K562 (cell line): ENCODE data around the gene FAM81B. TPM values are rescaled to one million over a fixed set of nuclear protein-coding genes. Genes with fewer than 3 reads are reported as not detected.

Experiments used
- ATAC-seq: fragments of 200-7000 bp; cut with Tn5 transposase; 3 replicates; pipeline ENCODE4 v1.9.1; 2020; ENCODE audit warnings: moderate library complexity
- BruUV-seq: library from RNA; stranded (reverse); fragments of 400-500 nt; replicated peaks from 2 replicates; lab custom pipeline; 2021; lab: Mats Ljungman, UMichigan
- CTCF ChIA-PET: fragments of 300-600 bp; formaldehyde crosslinking; extraction: SDS; loops from one replicate; lab custom pipeline; 2021; ENCODE audit warnings: low intra/inter-chr PET ratio; lab: Yijun Ruan, JAX
- POLR2A ChIA-PET: fragments of 300-600, 350-650 bp; sonication (Branson Sonifier 250); formaldehyde crosslinking; extraction: SDS; loops from one replicate; lab custom pipeline; 2021; ENCODE audit warnings: antibody characterized with exemption, inconsistent platforms; lab: Yijun Ruan, JAX
- DNase-seq, 4 experiments: peaks; one replicate each; pipeline versions ENCODE4 v3.0.0 to v3.0.0-alpha.2; 2011 to 2018; ENCODE audit warnings: low spot score in 3 of 4, mixed read lengths in 3 of 4; ENCODE audit errors: extremely low read depth in 1 of 4
- FAIRE-seq: peaks from 2 replicates; lab custom pipeline; 2011; peaks lifted over from hg19 to GRCh38; lab: Jason Lieb, UNC
- H2AFZ ChIP-seq: 2 replicates; pipeline ENCODE4 v1.6.0; 2011; ENCODE audit warnings: low read depth, low read length, control low read depth, inconsistent platforms
- H3K27ac ChIP-seq: fragments of 200-600 bp; 3 replicates; pipeline ENCODE4 v1.8.0; 2011; ENCODE audit warnings: low read depth, mild to moderate bottlenecking, control low read depth, inconsistent platforms, low read length, moderate library complexity, mixed read lengths; ENCODE audit errors: extremely low read depth
- H3K27me3 ChIP-seq, 2 experiments: fragments of 300-600 bp in 1 of 2; 2 replicates in 1 of 2; 3 replicates in 1 of 2; pipeline versions ENCODE4 v1.6.0 to v1.8.0; 2011; ENCODE audit warnings: inconsistent platforms in 2 of 2, low read length in 2 of 2, mild to moderate bottlenecking in 1 of 2, mixed read lengths in 1 of 2, moderate library complexity in 1 of 2; ENCODE audit not compliant: control insufficient read depth in 2 of 2, insufficient read depth in 2 of 2
- H3K36me3 ChIP-seq: fragments of 300-600 bp; 3 replicates; pipeline ENCODE4 v1.8.0; 2011; ENCODE audit warnings: mild to moderate bottlenecking, low read length, inconsistent platforms; ENCODE audit not compliant: control insufficient read depth, insufficient read depth
- H3K4me1 ChIP-seq, 2 experiments: fragments of 200-600 bp in 1 of 2; replicated peaks in 1 of 2; 2 replicates in 1 of 2; 3 replicates in 1 of 2; pipeline versions ENCODE4 v1.5.1 to v1.8.0; 2011; ENCODE audit warnings: inconsistent platforms in 2 of 2, low read length in 2 of 2, mild to moderate bottlenecking in 1 of 2, mixed read lengths in 1 of 2, moderate library complexity in 1 of 2; ENCODE audit not compliant: control insufficient read depth in 2 of 2, insufficient read depth in 2 of 2
- H3K4me2 ChIP-seq: 2 replicates; pipeline ENCODE4 v1.6.1; 2011; ENCODE audit warnings: low read length, control low read depth, inconsistent platforms, mixed read lengths; ENCODE audit not compliant: insufficient read depth
- H3K4me3 ChIP-seq: fragments of 200-600 bp; sonication (generic), shearing (Covaris generic); 2 replicates; pipeline ENCODE4 v1.5.1; 2016; ENCODE audit warnings: control low read depth, inconsistent platforms
- H3K79me2 ChIP-seq: fragments of 200-600 bp; 3 replicates; pipeline ENCODE4 v1.8.0; 2011; ENCODE audit warnings: low read length, inconsistent platforms; ENCODE audit not compliant: control insufficient read depth, insufficient read depth
- H3K9ac ChIP-seq, 2 experiments: 2 replicates each; pipeline versions ENCODE4 v1.6.0 to v1.6.1; 2011; ENCODE audit warnings: low read depth in 2 of 2, low read length in 2 of 2, control low read depth in 1 of 2, inconsistent platforms in 1 of 2, mild to moderate bottlenecking in 1 of 2, mixed read lengths in 1 of 2; ENCODE audit not compliant: insufficient read depth in 1 of 2
- H3K9me1 ChIP-seq: one replicate; pipeline ENCODE4 v1.6.0; 2011; ENCODE audit warnings: inconsistent platforms, mild to moderate bottlenecking, low read length, moderate library complexity; ENCODE audit not compliant: control insufficient read depth, insufficient read depth
- H3K9me3 ChIP-seq: replicated peaks from 2 replicates; pipeline ENCODE4 v1.5.1; 2011; ENCODE audit warnings: low read depth, low read length, inconsistent platforms; ENCODE audit not compliant: control insufficient read depth, insufficient read depth
- H4K20me1 ChIP-seq: replicated peaks from 2 replicates; pipeline ENCODE4 v1.6.1; 2011; ENCODE audit warnings: low read length, inconsistent platforms, mixed read lengths; ENCODE audit not compliant: control insufficient read depth, insufficient read depth
- CHD2 ChIP-seq: IDR thresholded peaks from 2 replicates; pipeline ENCODE4 v1.6.1; 2011; ENCODE audit warnings: low read depth, low read length
- ELF1 ChIP-seq: fragments of 200-800 bp; sonication (Bioruptor generic); IDR thresholded peaks from 2 replicates; pipeline ENCODE4 v1.6.1; 2016; ENCODE audit warnings: missing genetic modification characterization, missing compliant biosample characterization
- KDM5B ChIP-seq: fragments of 200-600 bp; sonication (generic); IDR thresholded peaks from 2 replicates; pipeline ENCODE4 v1.6.1; 2012; ENCODE audit warnings: low read depth, mild to moderate bottlenecking, moderate library complexity, low read length, control low read depth, inconsistent platforms; ENCODE audit not compliant: insufficient replicate concordance
- MECOM ChIP-seq: fragments of 250-450 bp; sonication (Bioruptor Pico); IDR thresholded peaks from 2 replicates; pipeline ENCODE4 v1.8.0; 2022; ENCODE audit warnings: inconsistent platforms
- MTA3 ChIP-seq: fragments of 450-650 bp; formaldehyde crosslinking; IDR thresholded peaks from 2 replicates; pipeline ENCODE4 v1.6.1; 2017; ENCODE audit warnings: mild to moderate bottlenecking, borderline replicate concordance
- TAF1 ChIP-seq: IDR thresholded peaks from 2 replicates; pipeline ENCODE4 v1.6.1; 2011; ENCODE audit warnings: mild to moderate bottlenecking, low read length, moderate library complexity; ENCODE audit not compliant: insufficient read depth, control insufficient read depth, severe bottlenecking; ENCODE audit errors: extremely low read depth
- TBL1XR1 ChIP-seq, 2 experiments: IDR thresholded peaks; 2 replicates each; pipeline ENCODE4 v1.6.1; 2012; ENCODE audit warnings: improper control_type of control experiment in 2 of 2, low read length in 2 of 2, mild to moderate bottlenecking in 1 of 2
- ZNF41 ChIP-seq: fragments of 250-450 bp; sonication (Bioruptor Pico); conservative IDR thresholded peaks from 2 replicates; pipeline ENCODE4 v1.4.0; 2020; ENCODE audit warnings: mild to moderate bottlenecking
- ZNF444 ChIP-seq: fragments of 250-450 bp; sonication (Bioruptor Pico); IDR thresholded peaks from 2 replicates; pipeline ENCODE4 v1.4.0; 2020; ENCODE audit warnings: mild to moderate bottlenecking, moderate library complexity
- ZNF707 ChIP-seq: fragments of 250-450 bp; sonication (Bioruptor Pico); conservative IDR thresholded peaks from 2 replicates; pipeline ENCODE4 v1.8.0; 2022; ENCODE audit warnings: inconsistent platforms, mild to moderate bottlenecking, moderate library complexity
- WGBS: fragments of 100-300 bp; shearing (Covaris generic); methylation state at CpG from one replicate; pipeline ENCODE4 v1.1.6; 2016; ENCODE audit warnings: low coverage, mixed read lengths; ENCODE audit not compliant: insufficient coverage; ENCODE audit errors: missing lambda C conversion rate; 5-methylcytosine and 5-hydroxymethylcytosine counted together
- in situ Hi-C: fragments of 300-500 bp; cut with MboI; formaldehyde crosslinking; loops from 4 replicates; pipeline ENCODE4 v1.15.0; 2018; ENCODE audit warnings: inconsistent platforms, mixed read lengths
- intact Hi-C: fragments of 100-400 bp; cut with micrococcal nuclease; formaldehyde crosslinking; loops from 2 replicates; pipeline ENCODE4 v1.14.2; 2022
- polyA plus RNA-seq, 8 experiments: library from polyadenylated mRNA; depleted of rRNA in 4 of 8; stranded (reverse) in 5 of 8; unstranded in 3 of 8; fragments of >200 nt; fragmentation: Nextera tagmentation in 2 of 8; fragmentation: Illumina TruSeq in 1 of 8; extraction: Ambion mirVana in 2 of 8; extraction: Trizol in 1 of 8; gene quantifications; 2 replicates each; pipeline versions ENCODE4 v1.2.1 to v1.2.3, GENCODE V29; 2011 to 2014; ENCODE audit warnings: inconsistent platforms in 1 of 8, missing spikeins in 1 of 8
- total RNA-seq, 7 experiments: library from RNA; depleted of rRNA in 6 of 7; stranded (reverse); fragments of >200 nt in 6 of 7; fragmentation: Illumina TruSeq in 2 of 7; extraction: Trizol in 2 of 7; gene quantifications; 2 replicates each; pipeline versions ENCODE4 v1.2.1 to v1.2.3, GENCODE V29; 2011 to 2021; ENCODE audit warnings: low replicate concordance in 1 of 7

The FAM81B gene
- total and polyA plus RNA-seq, 9 of the 15 experiments (the other 6 are each of a cell fraction or from before 2014, with no cell fraction given), result 0.08 to 0.64 (median 0.25) TPM; not detected in 2

DNA sequence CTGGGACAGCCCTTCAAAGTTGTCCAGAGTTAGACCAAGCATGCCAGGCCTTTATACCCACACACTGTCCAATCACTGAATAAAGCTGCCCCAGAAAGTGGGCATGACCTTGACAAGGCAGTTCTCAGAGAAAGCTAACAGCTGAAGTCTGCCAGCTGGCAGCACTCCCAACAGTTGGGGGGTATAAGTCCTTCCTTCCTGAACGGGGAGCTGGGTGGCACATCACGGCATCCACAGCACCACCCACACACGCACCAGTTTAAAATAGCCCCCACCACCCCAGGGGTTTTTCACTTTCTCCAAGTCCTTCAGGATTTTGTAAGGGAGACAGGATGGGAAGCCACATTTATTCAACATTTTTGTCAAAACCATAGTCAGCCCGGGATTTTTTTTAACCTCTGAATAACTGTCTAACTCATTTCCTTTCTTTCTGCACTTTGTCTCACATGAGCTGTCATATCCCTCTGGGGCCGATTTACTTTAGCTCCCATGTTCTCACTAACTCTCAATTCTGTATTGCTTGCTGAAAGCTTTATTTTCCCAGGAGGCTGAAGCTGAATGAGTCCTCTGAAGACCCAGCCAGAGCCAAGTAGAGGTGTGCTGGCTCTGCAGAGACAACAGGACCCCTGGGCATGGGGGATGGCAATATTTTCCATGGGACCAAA lies 15.4 kb downstream of the FAM81B start:
- in situ Hi-C loops, result no loop called here
- Histone ChIP-seq H3K4me3 (no peak overlapping the region), H3K27me3 (peaks cover 3 to 13% of the 10 kb centered on the region in 2 experiments; a peak in 3 of 5 replicates), H3K79me2 (no peaks in the 10 kb centered on the region), H4K20me1 (no peaks in the 10 kb centered on the region), H3K9me1 (no peaks in the 10 kb centered on the region), H3K9me3 (no peaks in the 10 kb centered on the region), H3K4me1 (no peaks in the 10 kb centered on the region), H3K27ac (no peak overlapping the region), H3K4me2 (no peak overlapping the region), H2AFZ (no peak overlapping the region), H3K36me3 (no peaks in the 10 kb centered on the region), H3K9ac (no peak overlapping the region)
- CTCF ChIA-PET, result no interaction called here
- no TSS peak for BruUV-seq
- 3% methylated on average over 5 of the region's 5 CpGs for WGBS
- TF ChIP-seq MECOM, result no peak
- TF ChIP-seq CHD2, result no peak
- no peak for TF ChIP-seq ZNF41
- no peak for TF ChIP-seq TBL1XR1 (IDR thresholded peaks at IDR 0.05; ENCODE audit: low read length in 2 of 2)
- TF ChIP-seq ELF1 (tag), result no peak
- TF ChIP-seq KDM5B, result no peak
- TF ChIP-seq TAF1, result no peak
- no peak for TF ChIP-seq MTA3
- no peak for TF ChIP-seq ZNF707 (CRISPR knock-in tag)
- no peak for TF ChIP-seq ZNF444
- ATAC-seq, result no peak
- POLR2A ChIA-PET, result no interaction called here
- intact Hi-C loops, result no loop called here
- DNase-seq, result no peak
- no peak for FAIRE-seq
